DND-41 (cell line): ENCODE measurements around the gene OR2T1.
"Not testable (repeated sequence)": the region's sequence is repeated elsewhere in the genome, so short reads cannot be mapped to it uniquely, and the experiment has no call there.

Experiments
- ATAC-seq: fragments of 200-7000 bp; cut with Tn5 transposase; 3 replicates; pipeline ENCODE4 v1.9.1; 2021; ENCODE audit warnings: low read depth; ENCODE audit not compliant: insufficient read depth
- DNase-seq: peaks from one replicate; pipeline ENCODE4 v3.0.0-alpha.2; 2020
- H2AFZ ChIP-seq: 2 replicates; pipeline ENCODE4 v1.6.0; 2012; ENCODE audit warnings: low read depth, low read length
- H3K27ac ChIP-seq: 2 replicates; pipeline ENCODE4 v1.5.1; 2012; ENCODE audit warnings: low read length, inconsistent platforms
- H3K27me3 ChIP-seq: fragments of 200-600 bp; sonication (generic); 2 replicates; pipeline ENCODE4 v1.6.0; 2012; ENCODE audit warnings: low read length, mild to moderate bottlenecking, inconsistent platforms; ENCODE audit not compliant: insufficient read depth, poor library complexity
- H3K36me3 ChIP-seq: 2 replicates; pipeline ENCODE4 v1.5.1; 2012; ENCODE audit warnings: low read length, inconsistent platforms; ENCODE audit not compliant: insufficient read depth
- H3K4me1 ChIP-seq: 2 replicates; pipeline ENCODE4 v1.5.1; 2012; ENCODE audit warnings: mild to moderate bottlenecking, low read length; ENCODE audit not compliant: insufficient read depth
- H3K4me2 ChIP-seq: 2 replicates; pipeline ENCODE4 v1.6.0; 2012; ENCODE audit warnings: mild to moderate bottlenecking, moderate library complexity, low read length, inconsistent platforms; ENCODE audit not compliant: insufficient read depth
- H3K4me3 ChIP-seq, 2 experiments: fragments of 200-600 bp in 1 of 2; shearing (Covaris generic) in 1 of 2; 2 replicates each; pipeline ENCODE4 v1.5.1; 2012 to 2016; ENCODE audit warnings: inconsistent platforms in 2 of 2, low read length in 2 of 2, mild to moderate bottlenecking in 2 of 2, low read depth in 1 of 2, moderate library complexity in 1 of 2
- H3K79me2 ChIP-seq: 2 replicates; pipeline ENCODE4 v1.6.0; 2012; ENCODE audit warnings: low read length, inconsistent platforms; ENCODE audit not compliant: insufficient read depth
- H3K9ac ChIP-seq: 2 replicates; pipeline ENCODE4 v1.6.0; 2012; ENCODE audit warnings: low read depth, mild to moderate bottlenecking, inconsistent platforms, low read length, moderate library complexity
- H3K9me3 ChIP-seq: 2 replicates; pipeline ENCODE4 v1.5.1; 2012; ENCODE audit warnings: low read length, moderate library complexity, mild to moderate bottlenecking, inconsistent platforms; ENCODE audit not compliant: insufficient read depth, severe bottlenecking
- H4K20me1 ChIP-seq: 2 replicates; pipeline ENCODE4 v1.6.0; 2012; ENCODE audit warnings: low read length; ENCODE audit not compliant: insufficient read depth

The OR2T1 gene

GRCh38 chr1:248448409-248449074, 45.7 kb downstream of the OR2T1 start:
- H3K4me1 ChIP-seq, DNase-seq, H3K79me2 ChIP-seq, ATAC-seq, H3K9ac ChIP-seq, H3K4me2 ChIP-seq, H3K4me3 ChIP-seq, H3K27me3 ChIP-seq, H3K36me3 ChIP-seq, H3K27ac ChIP-seq, H3K9me3 ChIP-seq, H2AFZ ChIP-seq, H4K20me1 ChIP-seq: not testable (repeated sequence)

- H3K4me3 ChIP-seq, H3K79me2 ChIP-seq, H3K9me3 ChIP-seq, ATAC-seq, H3K27me3 ChIP-seq, H3K27ac ChIP-seq, H3K4me1 ChIP-seq, H3K4me2 ChIP-seq, H2AFZ ChIP-seq, DNase-seq, H3K9ac ChIP-seq, H3K36me3 ChIP-seq, H4K20me1 ChIP-seq: not testable (repeated sequence)
Measured at GRCh38 chr1:248449821-248450465, 47.1 kb downstream of the OR2T1 start.

GRCh38 chr1:248450466-248451145, 47.8 kb downstream of the OR2T1 start:
- H4K20me1 ChIP-seq, H3K27me3 ChIP-seq, H3K36me3 ChIP-seq, ATAC-seq, H2AFZ ChIP-seq, H3K9ac ChIP-seq, H3K4me3 ChIP-seq, DNase-seq, H3K4me1 ChIP-seq, H3K79me2 ChIP-seq, H3K27ac ChIP-seq, H3K4me2 ChIP-seq, H3K9me3 ChIP-seq: not testable (repeated sequence)

- DNase-seq, H3K9ac ChIP-seq, H4K20me1 ChIP-seq, H2AFZ ChIP-seq, H3K4me1 ChIP-seq, H3K27me3 ChIP-seq, H3K9me3 ChIP-seq, H3K27ac ChIP-seq, ATAC-seq, H3K4me2 ChIP-seq, H3K36me3 ChIP-seq, H3K79me2 ChIP-seq, H3K4me3 ChIP-seq: not testable (repeated sequence)
Measured at GRCh38 chr1:248453619-248454018, 50.8 kb downstream of the OR2T1 start.

- H4K20me1 ChIP-seq, H3K36me3 ChIP-seq, H3K79me2 ChIP-seq, DNase-seq, H2AFZ ChIP-seq, H3K4me3 ChIP-seq, H3K27me3 ChIP-seq, H3K27ac ChIP-seq, H3K4me1 ChIP-seq, H3K9me3 ChIP-seq, ATAC-seq, H3K9ac ChIP-seq, H3K4me2 ChIP-seq: not testable (repeated sequence)
Measured at GRCh38 chr1:248455045-248455444, 52.2 kb downstream of the OR2T1 start.

GRCh38 chr1:248456635-248457034, 53.8 kb downstream of the OR2T1 start:
- not testable (repeated sequence) for H2AFZ ChIP-seq, H3K4me1 ChIP-seq, H3K79me2 ChIP-seq, H3K9me3 ChIP-seq, H3K27me3 ChIP-seq, DNase-seq, H3K36me3 ChIP-seq, H3K4me2 ChIP-seq, ATAC-seq, H3K27ac ChIP-seq, H4K20me1 ChIP-seq, H3K4me3 ChIP-seq, H3K9ac ChIP-seq
